RPMI8226 (cell line): ENCODE data around the gene AHR.
"Not testable (repeated sequence)": the region's sequence is repeated elsewhere in the genome, so short reads cannot be mapped to it uniquely, and the experiment has no call there.

Experiments
- DNase-seq: peaks from one replicate; pipeline ENCODE4 v3.0.0-alpha.2; 2015

The AHR gene

GRCh38 chr7:17382408-17383354 is 84.2 kb downstream of the AHR start:
- not testable (repeated sequence) for DNase-seq

- no peak for DNase-seq
Observed at GRCh38 chr7:17384400-17384799, 85.9 kb downstream of the AHR start.

GRCh38 chr7:17385612-17386011 is 87.2 kb downstream of the AHR start:
- no peak for DNase-seq

- DNase-seq = no peak
Observed at GRCh38 chr7:17390392-17390791, 91.9 kb downstream of the AHR start.

GRCh38 chr7:17391366-17391765 is 92.9 kb downstream of the AHR start:
- DNase-seq = no peak

GRCh38 chr7:17392846-17393245 is 94.4 kb downstream of the AHR start:
- DNase-seq = no peak

- DNase-seq = not testable (repeated sequence)
Observed at GRCh38 chr7:17394563-17394962, 96.1 kb downstream of the AHR start.
